ENCODE results near the gene EFNB2.

GRCh38 chr13:106548064-106548696 lies 12.7 kb upstream of the EFNB2 start:
- TF ChIP-seq, protein P1, sequence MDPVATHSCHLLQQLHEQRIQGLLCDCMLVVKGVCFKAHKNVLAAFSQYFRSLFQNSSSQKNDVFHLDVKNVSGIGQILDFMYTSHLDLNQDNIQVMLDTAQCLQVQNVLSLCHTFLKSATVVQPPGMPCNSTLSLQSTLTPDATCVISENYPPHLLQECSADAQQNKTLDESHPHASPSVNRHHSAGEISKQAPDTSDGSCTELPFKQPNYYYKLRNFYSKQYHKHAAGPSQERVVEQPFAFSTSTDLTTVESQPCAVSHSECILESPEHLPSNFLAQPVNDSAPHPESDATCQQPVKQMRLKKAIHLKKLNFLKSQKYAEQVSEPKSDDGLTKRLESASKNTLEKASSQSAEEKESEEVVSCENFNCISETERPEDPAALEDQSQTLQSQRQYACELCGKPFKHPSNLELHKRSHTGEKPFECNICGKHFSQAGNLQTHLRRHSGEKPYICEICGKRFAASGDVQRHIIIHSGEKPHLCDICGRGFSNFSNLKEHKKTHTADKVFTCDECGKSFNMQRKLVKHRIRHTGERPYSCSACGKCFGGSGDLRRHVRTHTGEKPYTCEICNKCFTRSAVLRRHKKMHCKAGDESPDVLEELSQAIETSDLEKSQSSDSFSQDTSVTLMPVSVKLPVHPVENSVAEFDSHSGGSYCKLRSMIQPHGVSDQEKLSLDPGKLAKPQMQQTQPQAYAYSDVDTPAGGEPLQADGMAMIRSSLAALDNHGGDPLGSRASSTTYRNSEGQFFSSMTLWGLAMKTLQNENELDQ (tag by site-specific recombination; IDR thresholded peaks at IDR 0.05; ENCODE audit: low read depth): no peak
- TF ChIP-seq ZNF416 (tag by site-specific recombination; IDR thresholded peaks at IDR 0.05): no peak
- TF ChIP-seq, protein P2, sequence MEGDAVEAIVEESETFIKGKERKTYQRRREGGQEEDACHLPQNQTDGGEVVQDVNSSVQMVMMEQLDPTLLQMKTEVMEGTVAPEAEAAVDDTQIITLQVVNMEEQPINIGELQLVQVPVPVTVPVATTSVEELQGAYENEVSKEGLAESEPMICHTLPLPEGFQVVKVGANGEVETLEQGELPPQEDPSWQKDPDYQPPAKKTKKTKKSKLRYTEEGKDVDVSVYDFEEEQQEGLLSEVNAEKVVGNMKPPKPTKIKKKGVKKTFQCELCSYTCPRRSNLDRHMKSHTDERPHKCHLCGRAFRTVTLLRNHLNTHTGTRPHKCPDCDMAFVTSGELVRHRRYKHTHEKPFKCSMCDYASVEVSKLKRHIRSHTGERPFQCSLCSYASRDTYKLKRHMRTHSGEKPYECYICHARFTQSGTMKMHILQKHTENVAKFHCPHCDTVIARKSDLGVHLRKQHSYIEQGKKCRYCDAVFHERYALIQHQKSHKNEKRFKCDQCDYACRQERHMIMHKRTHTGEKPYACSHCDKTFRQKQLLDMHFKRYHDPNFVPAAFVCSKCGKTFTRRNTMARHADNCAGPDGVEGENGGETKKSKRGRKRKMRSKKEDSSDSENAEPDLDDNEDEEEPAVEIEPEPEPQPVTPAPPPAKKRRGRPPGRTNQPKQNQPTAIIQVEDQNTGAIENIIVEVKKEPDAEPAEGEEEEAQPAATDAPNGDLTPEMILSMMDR (tag by site-specific recombination; IDR thresholded peaks at IDR 0.05): no peak
- no peak for TF ChIP-seq ZEB2 (tag by site-specific recombination; IDR thresholded peaks at IDR 0.05)
- no peak for TF ChIP-seq ZNF521 (tag by site-specific recombination; IDR thresholded peaks at IDR 0.05)
- no peak for TF ChIP-seq ZBTB7A (tag by site-specific recombination; IDR thresholded peaks at IDR 0.05; ENCODE audit: low read depth)
- no peak for TF ChIP-seq ZNF776 (tag by site-specific recombination; IDR thresholded peaks at IDR 0.05; ENCODE audit: borderline replicate concordance)
- TF ChIP-seq ZNF239 (tag by site-specific recombination; IDR thresholded peaks at IDR 0.05): no peak
- no peak for TF ChIP-seq TCF7L2 (IDR thresholded peaks at IDR 0.05; ENCODE audit: borderline replicate concordance, low read depth, low read length)
